ENCODE results near the gene PTPN4. TPM values are rescaled to one million over a fixed set of nuclear protein-coding genes. Genes with fewer than 3 reads are reported as not detected.

The PTPN4 gene
- polyA plus RNA-seq, 1 donor from 2014 or later = 22.0 TPM

- Histone ChIP-seq H3K9me3 (ENCODE audit: low read length) (no peaks in the 10 kb centered on the region), H3K27me3 (ENCODE audit: insufficient read depth, low read depth, low read length) (no peaks in the 10 kb centered on the region), H3K9me2 (ENCODE audit: insufficient read depth, low read length) (no peaks in the 10 kb centered on the region)
Measured at GRCh38 chr2:119732601-119733164, 27.0 kb upstream of the PTPN4 start.

GRCh38 chr2:119734047-119734446, 25.7 kb upstream of the PTPN4 start:
- H3K9ac ChIP-seq (ENCODE audit: low read length) = no peak overlapping the region
- no peak overlapping the region for H3K4me2 ChIP-seq (ENCODE audit: low read length)
- H3K4me3 ChIP-seq (ENCODE audit: low read length) = no peak overlapping the region
- H3F3A ChIP-seq (ENCODE audit: insufficient read depth, low read length, poor library complexity, severe bottlenecking) = no peaks in the 10 kb centered on the region
- H3K9me2 ChIP-seq (ENCODE audit: insufficient read depth, low read length) = no peaks in the 10 kb centered on the region
- H3K27me3 ChIP-seq (ENCODE audit: insufficient read depth, low read depth, low read length) = no peaks in the 10 kb centered on the region
- no peak overlapping the region for H2AFZ ChIP-seq (ENCODE audit: low read depth, low read length)
- no peaks in the 10 kb centered on the region for H4K20me1 ChIP-seq (ENCODE audit: insufficient read depth)
- H3K27ac ChIP-seq (ENCODE audit: low read length) = no peak overlapping the region
- H3K36me3 ChIP-seq (ENCODE audit: insufficient read depth, low read length) = no peaks in the 10 kb centered on the region
- H3K9me3 ChIP-seq (ENCODE audit: low read length) = no peaks in the 10 kb centered on the region
- no peaks in the 10 kb centered on the region for H3K79me2 ChIP-seq (replicated peaks; ENCODE audit: insufficient read depth, low read length)
- no peak for TF ChIP-seq REST (IDR thresholded peaks at IDR 0.05; ENCODE audit: borderline replicate concordance)
- no peak for TF ChIP-seq SMC3 (conservative IDR thresholded peaks at IDR 0.05; ENCODE audit: poor library complexity)
- no peak for TF ChIP-seq POLR2AphosphoS5 (IDR thresholded peaks at IDR 0.05)
- no peak for TF ChIP-seq EZH2 (IDR thresholded peaks at IDR 0.05; ENCODE audit: borderline replicate concordance, insufficient read depth, low read length, poor library complexity, severe bottlenecking)
- no peak for TF ChIP-seq EP300 (conservative IDR thresholded peaks at IDR 0.05; ENCODE audit: poor library complexity, severe bottlenecking)
- no peak for TF ChIP-seq RAD21 (conservative IDR thresholded peaks at IDR 0.05)
- TF ChIP-seq MXI1 (conservative IDR thresholded peaks at IDR 0.05; ENCODE audit: poor library complexity, severe bottlenecking) = no peak
- no peak for TF ChIP-seq TAF1 (IDR thresholded peaks at IDR 0.05; ENCODE audit: low read depth)

More at GRCh38 chr2:119732601-119733164, 27.0 kb upstream of the PTPN4 start:
- Histone ChIP-seq H3K9ac (ENCODE audit: low read length) (no peak overlapping the region), H3K4me2 (ENCODE audit: low read length) (no peak overlapping the region), H2AFZ (ENCODE audit: low read depth, low read length) (no peak overlapping the region), H3K4me3 (ENCODE audit: low read length) (no peak overlapping the region), H3K79me2 (replicated peaks; ENCODE audit: insufficient read depth, low read length) (no peaks in the 10 kb centered on the region), H3F3A (ENCODE audit: insufficient read depth, low read length, poor library complexity, severe bottlenecking) (no peaks in the 10 kb centered on the region), H3K27ac (ENCODE audit: low read length) (no peak overlapping the region), H4K20me1 (ENCODE audit: insufficient read depth) (no peaks in the 10 kb centered on the region), H3K36me3 (ENCODE audit: insufficient read depth, low read length) (no peaks in the 10 kb centered on the region)
- no peak for TF ChIP-seq SMC3 (conservative IDR thresholded peaks at IDR 0.05; ENCODE audit: poor library complexity)
- TF ChIP-seq MXI1 (conservative IDR thresholded peaks at IDR 0.05; ENCODE audit: poor library complexity, severe bottlenecking) = no peak
- no peak for TF ChIP-seq REST (IDR thresholded peaks at IDR 0.05; ENCODE audit: borderline replicate concordance)
- TF ChIP-seq EZH2 (IDR thresholded peaks at IDR 0.05; ENCODE audit: borderline replicate concordance, insufficient read depth, low read length, poor library complexity, severe bottlenecking) = no peak
- TF ChIP-seq CTCF (IDR thresholded peaks at IDR 0.05; ENCODE audit: poor library complexity, severe bottlenecking) = no peak
- no peak for TF ChIP-seq TAF1 (IDR thresholded peaks at IDR 0.05; ENCODE audit: low read depth)
- no peak for TF ChIP-seq EP300 (conservative IDR thresholded peaks at IDR 0.05; ENCODE audit: poor library complexity, severe bottlenecking)
- TF ChIP-seq RAD21 (conservative IDR thresholded peaks at IDR 0.05) = no peak
- no peak for TF ChIP-seq POLR2AphosphoS5 (IDR thresholded peaks at IDR 0.05)

Measured in neural cell (in vitro differentiated cells).